ENCODE results near the gene EXOC4.

Gene EXOC4

DNA sequence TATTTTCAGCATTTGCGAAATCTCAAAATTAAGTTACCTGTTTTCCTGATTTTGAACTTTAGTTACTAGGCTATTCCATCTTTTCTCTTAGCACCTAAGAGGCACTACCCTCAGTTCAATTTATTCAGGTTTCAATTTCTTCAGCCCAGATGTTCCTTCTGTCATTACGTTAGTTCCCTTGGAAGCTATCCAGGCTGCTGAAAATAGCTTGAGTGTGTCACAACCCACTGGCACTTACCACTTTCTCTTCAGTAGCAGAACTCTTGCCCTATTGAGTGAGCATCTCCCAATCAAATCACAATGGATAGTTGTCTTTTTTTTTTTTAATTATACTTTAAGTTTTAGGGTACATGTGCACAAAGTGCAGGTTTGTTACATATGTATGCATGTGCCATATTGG lies 541.6 kb downstream of the EXOC4 start:
- H3K27ac ChIP-seq (ENCODE audit: low read depth, low read length, severe bottlenecking) = no peak overlapping the region
- WGBS, 2 experiments (ENCODE audit: insufficient coverage in 2 of 2) = 46 to 50% methylated on average over 2 of the region's 2 CpGs
- no peak overlapping the region for H3K4me3 ChIP-seq (ENCODE audit: extremely low read depth, insufficient read depth, low read length, poor library complexity, severe bottlenecking)
- H3K9me3 ChIP-seq (ENCODE audit: control insufficient read depth, low read length) = no peaks in the 10 kb centered on the region
- H3K4me1 ChIP-seq (ENCODE audit: control insufficient read depth, insufficient read depth, low read length, poor library complexity, severe bottlenecking) = no peaks in the 10 kb centered on the region
- no peaks in the 10 kb centered on the region for H3K36me3 ChIP-seq (ENCODE audit: control insufficient read depth, insufficient read depth, low read length)

DNA sequence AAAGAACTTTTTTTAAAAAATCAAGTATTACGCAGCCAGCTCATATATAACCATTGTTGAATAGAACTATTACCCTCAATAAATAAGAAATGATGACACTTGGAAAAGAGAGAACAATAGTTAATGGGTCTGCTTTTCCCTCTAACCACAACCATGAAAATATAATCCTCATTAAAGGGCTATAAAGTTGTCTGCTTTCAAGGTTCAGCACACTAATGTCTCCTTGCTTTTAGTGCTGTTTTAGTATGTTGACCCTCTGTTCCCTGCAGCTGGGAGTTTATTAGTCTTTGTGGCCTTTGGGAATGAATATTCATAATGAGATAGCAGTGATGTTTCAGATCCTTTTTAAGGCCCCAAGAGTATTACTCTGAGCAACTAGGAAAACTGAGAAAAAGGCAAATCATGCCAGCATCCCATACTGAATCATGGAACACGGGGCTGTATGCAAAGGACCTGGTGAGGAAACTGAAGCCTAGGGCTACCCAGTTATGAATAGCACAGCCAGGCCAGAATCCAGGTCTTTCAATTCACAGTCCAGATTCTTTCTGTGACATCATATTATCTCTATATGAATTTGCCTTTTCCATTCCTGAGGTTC lies 542.3 kb downstream of the EXOC4 start:
- no peaks in the 10 kb centered on the region for H3K4me1 ChIP-seq (ENCODE audit: control insufficient read depth, insufficient read depth, low read length, poor library complexity, severe bottlenecking)
- no peaks in the 10 kb centered on the region for H3K9me3 ChIP-seq (ENCODE audit: control insufficient read depth, low read length)
- no peak overlapping the region for H3K4me3 ChIP-seq (ENCODE audit: extremely low read depth, insufficient read depth, low read length, poor library complexity, severe bottlenecking)
- WGBS, 2 experiments (ENCODE audit: insufficient coverage in 2 of 2) = 80 to 100% methylated on average over 1 of the region's 2 CpGs
- H3K27ac ChIP-seq (ENCODE audit: low read depth, low read length, severe bottlenecking) = no peak overlapping the region
- H3K36me3 ChIP-seq (ENCODE audit: control insufficient read depth, insufficient read depth, low read length) = no peaks in the 10 kb centered on the region

DNA sequence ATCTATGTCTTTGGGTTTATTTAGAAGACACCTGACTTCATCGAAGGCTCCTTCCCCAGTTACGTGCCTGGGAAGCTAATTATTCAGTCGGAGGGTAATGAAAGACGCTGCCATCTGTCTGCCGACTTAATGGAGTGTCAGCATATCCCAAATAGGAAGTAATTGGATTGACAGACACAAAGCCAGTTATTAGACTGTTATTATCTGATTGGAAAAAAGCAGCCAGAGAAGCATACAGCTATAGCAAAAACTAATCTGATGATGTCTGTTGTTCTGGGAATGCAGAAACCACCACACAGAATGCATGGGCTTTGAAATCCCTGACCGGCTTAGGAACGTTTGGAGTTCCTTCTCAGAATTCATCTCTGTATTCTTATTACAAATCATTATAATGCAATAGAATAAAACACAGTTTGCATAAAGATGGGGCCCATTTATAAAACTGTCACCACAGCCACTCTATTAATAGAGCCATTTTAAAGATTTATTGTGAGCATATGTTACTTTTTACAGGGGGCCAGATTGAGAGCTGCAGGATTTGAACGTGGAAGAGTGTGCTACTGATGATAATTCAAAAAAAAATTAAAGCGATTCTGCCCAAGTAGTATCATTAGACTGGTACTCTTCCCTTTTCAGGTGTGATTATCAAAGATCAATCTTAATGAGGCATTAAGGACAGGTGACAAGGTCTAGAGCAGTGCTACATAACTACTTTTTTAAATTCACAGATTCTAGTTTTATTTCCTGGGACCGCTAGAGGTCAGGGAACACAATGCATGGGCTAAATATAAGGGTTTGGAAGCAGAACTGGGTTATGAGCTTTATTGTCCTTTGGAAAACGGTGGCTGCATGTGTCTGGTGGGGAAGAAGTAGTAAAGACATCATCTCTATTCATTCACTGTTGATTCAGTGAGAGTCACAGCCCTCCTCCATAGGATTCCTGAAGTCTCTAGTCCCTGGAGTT lies 544.2 kb downstream of the EXOC4 start:
- Histone ChIP-seq H3K27ac (ENCODE audit: low read depth, low read length, severe bottlenecking) (no peak overlapping the region), H3K4me3 (ENCODE audit: extremely low read depth, insufficient read depth, low read length, poor library complexity, severe bottlenecking) (no peak overlapping the region), H3K9me3 (ENCODE audit: control insufficient read depth, low read length) (no peaks in the 10 kb centered on the region), H3K36me3 (ENCODE audit: control insufficient read depth, insufficient read depth, low read length) (no peaks in the 10 kb centered on the region), H3K4me1 (ENCODE audit: control insufficient read depth, insufficient read depth, low read length, poor library complexity, severe bottlenecking) (no peaks in the 10 kb centered on the region)
- 85 to 89% methylated on average over 5 of the region's 11 CpGs for WGBS, 2 experiments (ENCODE audit: insufficient coverage in 2 of 2)

DNA sequence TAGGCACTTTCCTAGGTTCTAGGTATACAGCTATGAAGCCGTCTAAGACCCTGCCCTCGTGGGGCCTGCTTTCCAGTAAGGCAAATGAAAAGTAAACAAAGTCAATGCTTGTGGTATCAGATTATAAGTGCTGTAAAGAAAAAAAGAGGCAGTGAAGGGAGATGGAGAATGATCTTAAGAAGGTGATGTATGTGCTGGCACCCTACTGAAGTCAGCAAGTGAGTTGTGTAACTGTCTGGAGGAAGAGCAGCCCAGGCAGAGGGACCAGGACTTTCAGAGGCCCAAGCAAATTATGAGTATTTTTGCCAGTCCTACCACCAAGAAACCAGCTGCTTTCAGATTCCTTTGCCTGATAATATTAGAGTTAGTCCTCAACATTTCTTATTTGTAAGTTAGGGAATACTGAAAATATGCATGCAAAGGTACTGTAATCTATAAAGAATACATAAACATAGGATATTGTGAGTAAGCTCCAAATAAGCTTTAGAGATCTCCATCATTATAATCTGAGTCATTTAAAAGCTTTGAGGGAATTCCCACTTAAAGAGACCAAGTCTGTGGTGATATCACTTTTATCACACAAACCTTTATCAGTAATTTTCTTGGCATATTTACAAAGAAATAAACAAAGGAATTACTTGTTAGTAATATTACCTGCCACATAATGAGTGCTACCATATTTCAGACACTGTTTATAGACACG lies 545.1 kb downstream of the EXOC4 start:
- H3K9me3 ChIP-seq (ENCODE audit: control insufficient read depth, low read length) = no peaks in the 10 kb centered on the region
- H3K36me3 ChIP-seq (ENCODE audit: control insufficient read depth, insufficient read depth, low read length) = no peaks in the 10 kb centered on the region
- no peaks in the 10 kb centered on the region for H3K4me1 ChIP-seq (ENCODE audit: control insufficient read depth, insufficient read depth, low read length, poor library complexity, severe bottlenecking)
- 89 to 94% methylated on average over 2 of the region's 3 CpGs for whole genome bisulfite sequencing, 2 experiments (ENCODE audit: insufficient coverage in 2 of 2)
- no peak overlapping the region for H3K27ac ChIP-seq (ENCODE audit: low read depth, low read length, severe bottlenecking)
- H3K4me3 ChIP-seq (ENCODE audit: extremely low read depth, insufficient read depth, low read length, poor library complexity, severe bottlenecking) = no peak overlapping the region

DNA sequence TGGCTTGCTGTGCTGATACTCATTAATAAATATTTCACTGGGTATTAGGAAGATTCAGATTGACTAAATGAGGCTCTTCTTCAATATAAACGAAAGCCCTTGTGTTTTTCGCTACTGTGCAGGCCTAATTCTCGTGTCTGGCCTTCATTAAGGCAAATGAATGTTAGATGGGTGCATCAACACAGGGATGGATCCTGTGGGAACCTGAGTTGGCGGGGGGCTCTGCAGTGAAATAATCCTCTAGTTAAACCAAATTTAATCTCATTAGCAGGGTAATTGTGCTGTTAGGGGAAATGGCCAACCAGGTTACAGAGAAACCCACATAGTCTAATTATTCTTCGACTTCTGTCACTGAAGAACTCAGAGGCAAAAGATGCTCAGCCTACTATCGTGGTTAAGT lies 548.5 kb downstream of the EXOC4 start:
- H3K4me3 ChIP-seq (ENCODE audit: extremely low read depth, insufficient read depth, low read length, poor library complexity, severe bottlenecking) = no peak overlapping the region
- 72 to 73% methylated on average over 4 to 5 of the region's 6 CpGs for WGBS, 2 experiments (ENCODE audit: insufficient coverage in 2 of 2)
- no peak overlapping the region for H3K27ac ChIP-seq (ENCODE audit: low read depth, low read length, severe bottlenecking)
- no peaks in the 10 kb centered on the region for H3K36me3 ChIP-seq (ENCODE audit: control insufficient read depth, insufficient read depth, low read length)
- H3K9me3 ChIP-seq (ENCODE audit: control insufficient read depth, low read length) = no peaks in the 10 kb centered on the region
- no peaks in the 10 kb centered on the region for H3K4me1 ChIP-seq (ENCODE audit: control insufficient read depth, insufficient read depth, low read length, poor library complexity, severe bottlenecking)

DNA sequence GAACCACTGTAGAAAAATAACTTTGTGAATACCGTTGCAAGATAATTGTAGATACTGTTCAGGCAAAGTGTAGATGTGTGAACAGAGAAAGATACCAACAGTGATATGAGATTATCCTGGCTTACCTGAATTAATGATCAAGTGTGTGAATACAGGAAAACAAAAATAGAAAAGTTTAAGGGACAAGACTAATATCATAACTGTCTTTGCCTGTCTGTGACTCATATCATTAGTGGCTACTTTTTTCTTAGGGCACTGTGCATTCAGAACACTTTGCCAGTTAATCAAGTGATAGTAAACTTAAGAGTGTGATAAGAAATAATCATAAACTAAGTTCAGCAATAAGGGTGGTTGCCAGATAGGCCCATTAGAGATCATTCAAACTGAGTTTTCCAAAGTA lies 551.2 kb downstream of the EXOC4 start:
- no peak overlapping the region for H3K27ac ChIP-seq (ENCODE audit: low read depth, low read length, severe bottlenecking)
- no peaks in the 10 kb centered on the region for H3K36me3 ChIP-seq (ENCODE audit: control insufficient read depth, insufficient read depth, low read length)
- H3K4me1 ChIP-seq (ENCODE audit: control insufficient read depth, insufficient read depth, low read length, poor library complexity, severe bottlenecking) = no peaks in the 10 kb centered on the region
- no peaks in the 10 kb centered on the region for H3K9me3 ChIP-seq (ENCODE audit: control insufficient read depth, low read length)
- 100% methylated on average over 1 of the region's 1 CpG for WGBS, 2 experiments (ENCODE audit: insufficient coverage in 2 of 2)
- H3K4me3 ChIP-seq (ENCODE audit: extremely low read depth, insufficient read depth, low read length, poor library complexity, severe bottlenecking) = no peak overlapping the region

DNA sequence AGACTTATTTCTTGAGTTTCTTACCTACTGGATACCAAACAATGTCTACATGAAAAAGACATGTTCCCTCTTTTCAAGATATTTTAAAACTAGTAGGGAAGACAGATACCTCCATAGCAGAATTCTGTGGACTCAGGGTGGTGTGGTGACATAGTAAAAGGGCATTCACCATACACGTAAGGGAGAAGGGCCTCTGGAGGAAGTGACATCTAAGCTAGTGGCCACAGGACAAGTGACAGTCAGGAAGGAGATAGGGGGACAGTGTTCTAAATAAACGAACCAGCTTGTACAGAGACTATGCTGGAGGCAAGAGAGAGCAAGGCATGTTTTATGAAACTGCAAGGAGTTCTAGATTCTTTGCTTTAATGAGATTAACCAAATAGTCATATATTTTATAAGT lies 552.5 kb downstream of the EXOC4 start:
- H3K4me3 ChIP-seq (ENCODE audit: extremely low read depth, insufficient read depth, low read length, poor library complexity, severe bottlenecking) = no peak overlapping the region
- H3K27ac ChIP-seq (ENCODE audit: low read depth, low read length, severe bottlenecking) = no peak overlapping the region
- no peaks in the 10 kb centered on the region for H3K9me3 ChIP-seq (ENCODE audit: control insufficient read depth, low read length)
- H3K36me3 ChIP-seq (ENCODE audit: control insufficient read depth, insufficient read depth, low read length) = no peaks in the 10 kb centered on the region
- H3K4me1 ChIP-seq (ENCODE audit: control insufficient read depth, insufficient read depth, low read length, poor library complexity, severe bottlenecking) = no peaks in the 10 kb centered on the region
- 67 to 100% methylated on average over 1 of the region's 2 CpGs for WGBS, 2 experiments (ENCODE audit: insufficient coverage in 2 of 2)

DNA sequence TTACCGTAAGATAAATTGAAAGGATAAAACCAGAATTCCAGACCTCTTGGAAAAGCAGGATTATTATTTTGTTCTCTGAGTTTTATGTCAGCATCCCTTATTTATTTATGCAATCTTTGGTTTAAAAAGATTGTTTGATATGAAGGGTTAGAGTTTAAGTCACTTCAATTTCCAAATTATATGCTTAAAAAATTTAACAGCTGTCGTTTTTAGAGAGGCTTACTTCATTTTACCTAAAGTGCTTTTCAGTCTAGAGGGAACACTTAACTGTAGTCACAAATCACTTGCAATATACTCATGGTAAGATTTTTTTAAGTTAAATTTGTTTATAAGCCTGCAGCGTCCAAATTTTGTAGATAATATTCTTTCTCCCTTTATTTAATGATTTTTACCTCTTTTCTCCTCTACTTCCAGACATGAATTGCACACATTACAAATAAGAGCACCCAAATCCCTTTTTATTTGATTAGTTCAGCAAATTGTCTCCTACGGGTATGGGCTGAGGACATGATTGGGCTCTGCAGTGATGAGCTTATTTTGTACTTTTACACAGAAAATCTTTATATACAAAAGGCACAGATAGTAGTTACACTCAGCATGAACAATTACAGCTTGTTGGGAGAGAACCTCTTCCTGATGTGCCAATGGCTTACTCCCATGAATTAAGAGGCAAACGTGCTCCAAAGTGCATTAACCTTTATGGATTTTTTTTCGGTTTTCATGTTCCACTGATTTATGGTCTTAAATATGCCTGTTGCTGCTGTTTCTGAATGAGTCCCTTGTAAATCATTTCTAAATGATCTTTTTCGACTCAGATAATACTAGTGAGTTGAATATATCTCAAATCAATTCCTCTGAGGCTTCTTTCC lies 555.0 kb downstream of the EXOC4 start:
- no peaks in the 10 kb centered on the region for H3K4me1 ChIP-seq (ENCODE audit: control insufficient read depth, insufficient read depth, low read length, poor library complexity, severe bottlenecking)
- no peak overlapping the region for H3K4me3 ChIP-seq (ENCODE audit: extremely low read depth, insufficient read depth, low read length, poor library complexity, severe bottlenecking)
- no peak overlapping the region for H3K27ac ChIP-seq (ENCODE audit: low read depth, low read length, severe bottlenecking)
- no peaks in the 10 kb centered on the region for H3K9me3 ChIP-seq (ENCODE audit: control insufficient read depth, low read length)
- WGBS, 2 experiments (ENCODE audit: insufficient coverage in 2 of 2) = 78 to 100% methylated on average over 2 of the region's 7 CpGs
- no peaks in the 10 kb centered on the region for H3K36me3 ChIP-seq (ENCODE audit: control insufficient read depth, insufficient read depth, low read length)

DNA sequence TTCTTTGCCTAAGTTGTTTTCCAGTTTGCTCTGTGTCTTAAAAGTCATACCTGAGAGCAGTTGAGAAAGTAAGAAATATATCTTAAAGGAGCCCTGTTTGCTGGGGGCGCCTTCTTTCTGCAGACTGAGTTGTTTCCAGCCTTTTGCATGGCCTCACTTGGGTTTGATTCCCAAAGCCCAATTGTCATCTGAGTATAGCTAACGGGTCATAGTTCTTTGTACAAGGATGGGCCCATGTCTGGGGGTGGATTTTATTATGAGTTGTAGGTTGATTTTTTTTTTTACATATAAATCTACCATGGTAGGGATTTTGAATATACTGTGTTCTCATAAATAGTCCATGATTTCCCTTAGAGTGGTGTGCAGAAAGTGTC lies 555.6 kb downstream of the EXOC4 start:
- Histone ChIP-seq H3K36me3 (ENCODE audit: control insufficient read depth, insufficient read depth, low read length) (no peaks in the 10 kb centered on the region), H3K4me3 (ENCODE audit: extremely low read depth, insufficient read depth, low read length, poor library complexity, severe bottlenecking) (no peak overlapping the region), H3K27ac (ENCODE audit: low read depth, low read length, severe bottlenecking) (no peak overlapping the region), H3K4me1 (ENCODE audit: control insufficient read depth, insufficient read depth, low read length, poor library complexity, severe bottlenecking) (no peaks in the 10 kb centered on the region), H3K9me3 (ENCODE audit: control insufficient read depth, low read length) (no peaks in the 10 kb centered on the region)
- 50 to 100% methylated on average over 1 of the region's 2 CpGs for WGBS, 2 experiments (ENCODE audit: insufficient coverage in 2 of 2)

DNA sequence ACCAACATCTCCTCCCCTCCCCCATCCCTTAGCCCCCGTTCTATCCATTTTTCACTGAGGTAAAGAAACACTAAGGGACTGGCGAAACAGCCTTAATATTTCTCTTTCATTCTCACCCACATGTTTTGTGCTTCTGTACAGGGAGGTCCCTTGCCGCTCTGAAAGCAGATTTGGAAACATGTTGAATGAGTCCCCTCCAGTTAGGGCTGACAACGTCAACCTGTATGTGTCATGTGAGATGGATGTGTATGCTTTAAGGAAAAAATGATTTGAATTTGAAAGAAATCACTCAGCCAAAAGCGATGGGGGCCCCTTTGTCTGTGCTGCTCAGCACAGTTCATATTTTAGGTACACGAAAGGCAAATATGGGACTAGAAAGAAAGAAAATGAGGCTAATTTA lies 560.0 kb downstream of the EXOC4 start:
- no peak overlapping the region for H3K27ac ChIP-seq (ENCODE audit: low read depth, low read length, severe bottlenecking)
- H3K4me1 ChIP-seq (ENCODE audit: control insufficient read depth, insufficient read depth, low read length, poor library complexity, severe bottlenecking) = no peaks in the 10 kb centered on the region
- 73 to 88% methylated on average over 5 of the region's 6 CpGs for WGBS, 2 experiments (ENCODE audit: insufficient coverage in 2 of 2)
- H3K4me3 ChIP-seq (ENCODE audit: extremely low read depth, insufficient read depth, low read length, poor library complexity, severe bottlenecking) = no peak overlapping the region
- no peaks in the 10 kb centered on the region for H3K9me3 ChIP-seq (ENCODE audit: control insufficient read depth, low read length)
- no peaks in the 10 kb centered on the region for H3K36me3 ChIP-seq (ENCODE audit: control insufficient read depth, insufficient read depth, low read length)
